Body of pancreas (tissue), 4 donors: ENCODE measurements around the gene CTXN2. TPM values are rescaled to one million over a fixed set of nuclear protein-coding genes. Genes with fewer than 3 reads are reported as not detected.

Experiments
- ATAC-seq: fragments of 150-250 bp; one replicate; pipeline ENCODE4 v1.9.1; 2016
- DNase-seq, 4 donors: peaks; one replicate each; pipeline ENCODE4 v3.0.0-alpha.2; 2019
- H3K27ac ChIP-seq, 4 donors: fragments of 200-600 bp; sonication (generic); 1 replicate in 3 of 4; 2 replicates in 1 of 4; pipeline versions ENCODE4 v1.5.1 to v1.6.1; 2016 to 2019; ENCODE audit warnings: mild to moderate bottlenecking in 1 of 4, mixed read lengths in 1 of 4, moderate library complexity in 1 of 4
- H3K27me3 ChIP-seq, 2 donors: fragments of 200-600 bp; sonication (generic); one replicate each; pipeline ENCODE4 v1.6.0; 2016; ENCODE audit warnings: mild to moderate bottlenecking in 1 of 2
- H3K36me3 ChIP-seq, 2 donors: fragments of 200-600 bp; sonication (generic); replicated peaks in 1 of 2; 2 replicates each; pipeline ENCODE4 v1.5.1; 2016; ENCODE audit warnings: low read depth in 2 of 2; ENCODE audit not compliant: insufficient read depth in 1 of 2
- H3K4me1 ChIP-seq: fragments of 200-600 bp; sonication (generic); one replicate; pipeline ENCODE4 v1.6.0; 2016
- H3K4me3 ChIP-seq, 2 donors: fragments of 200-600 bp; sonication (generic); 1 replicate in 1 of 2; 2 replicates in 1 of 2; pipeline ENCODE4 v1.5.1; 2016 to 2019
- H3K9me3 ChIP-seq, 3 donors: fragments of 200-600 bp; sonication (generic); 1 replicate in 2 of 3; 2 replicates in 1 of 3; pipeline ENCODE4 v1.5.1; 2016
- POLR2A ChIP-seq, 3 donors: fragments of 450-650 bp; IDR thresholded peaks; one replicate each; pipeline ENCODE4 v1.6.1; 2016; ENCODE audit warnings: antibody characterized with exemption in 3 of 3, mild to moderate bottlenecking in 2 of 3
- WGBS, 2 donors: methylation state at CpG; one replicate each; pipeline ENCODE4 v1.1.5; 2017; 5-methylcytosine and 5-hydroxymethylcytosine counted together
- intact Hi-C: fragments of 100-400 bp; cut with DNase I; formaldehyde crosslinking; loops from one replicate; pipeline ENCODE4 v1.15.1; 2023
- total RNA-seq, 2 donors: library from RNA; depleted of rRNA; stranded (reverse); fragments of >200 nt; gene quantifications; one replicate each; pipeline ENCODE4 v1.1.0, GENCODE V29; 2016
- TF ChIP-seq, protein P1 (sequence below), 7 experiments: fragments of 450-650 bp in 4 of 7; fragments of 200-600 bp in 3 of 7; sonication (generic) in 3 of 7; IDR thresholded peaks; one replicate each; pipeline ENCODE4 v1.5.1; 2016 to 2019; ENCODE audit warnings: antibody characterized with exemption in 7 of 7

CTXN2 gene
- total RNA-seq, 2 donors from 2014 or later: 0.52 TPM; not detected in 1

DNA sequence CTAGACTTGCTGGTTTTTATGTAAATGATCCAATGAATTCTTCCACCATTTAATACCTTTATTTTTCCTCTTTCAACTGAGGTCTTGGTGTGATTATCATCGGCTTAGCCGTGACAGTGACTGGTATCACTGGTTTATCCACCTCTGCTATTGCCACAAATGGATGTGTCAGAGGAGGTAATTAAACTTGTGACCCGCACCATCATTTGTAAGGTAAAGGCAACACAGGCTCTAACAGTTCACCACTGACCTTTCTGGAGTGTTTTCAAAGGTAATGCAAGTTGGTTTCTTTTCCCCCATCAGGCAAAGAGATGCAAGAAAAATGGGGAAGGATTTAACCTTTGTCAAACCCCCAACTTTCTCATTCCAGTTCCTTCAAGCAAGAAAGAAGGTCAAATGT is 34.3 kb downstream of the CTXN2 start:
- WGBS, 2 donors: 39 to 42% methylated on average over 3 of the region's 3 CpGs
- Histone ChIP-seq H3K4me3 (no peak overlapping the region), H3K27ac (no peak overlapping the region), H3K36me3 (no peaks in the 10 kb centered on the region), H3K27me3 (no peaks in the 10 kb centered on the region), H3K9me3 (no peaks in the 10 kb centered on the region), H3K4me1 (no peaks in the 10 kb centered on the region)
- intact Hi-C loops: no loop called here
- ATAC-seq: no peak
- no peak for TF ChIP-seq POLR2A (IDR thresholded peaks at IDR 0.05)
- TF ChIP-seq, protein P1, sequence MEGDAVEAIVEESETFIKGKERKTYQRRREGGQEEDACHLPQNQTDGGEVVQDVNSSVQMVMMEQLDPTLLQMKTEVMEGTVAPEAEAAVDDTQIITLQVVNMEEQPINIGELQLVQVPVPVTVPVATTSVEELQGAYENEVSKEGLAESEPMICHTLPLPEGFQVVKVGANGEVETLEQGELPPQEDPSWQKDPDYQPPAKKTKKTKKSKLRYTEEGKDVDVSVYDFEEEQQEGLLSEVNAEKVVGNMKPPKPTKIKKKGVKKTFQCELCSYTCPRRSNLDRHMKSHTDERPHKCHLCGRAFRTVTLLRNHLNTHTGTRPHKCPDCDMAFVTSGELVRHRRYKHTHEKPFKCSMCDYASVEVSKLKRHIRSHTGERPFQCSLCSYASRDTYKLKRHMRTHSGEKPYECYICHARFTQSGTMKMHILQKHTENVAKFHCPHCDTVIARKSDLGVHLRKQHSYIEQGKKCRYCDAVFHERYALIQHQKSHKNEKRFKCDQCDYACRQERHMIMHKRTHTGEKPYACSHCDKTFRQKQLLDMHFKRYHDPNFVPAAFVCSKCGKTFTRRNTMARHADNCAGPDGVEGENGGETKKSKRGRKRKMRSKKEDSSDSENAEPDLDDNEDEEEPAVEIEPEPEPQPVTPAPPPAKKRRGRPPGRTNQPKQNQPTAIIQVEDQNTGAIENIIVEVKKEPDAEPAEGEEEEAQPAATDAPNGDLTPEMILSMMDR (IDR thresholded peaks at IDR 0.05): no peak
- no peak for DNase-seq

DNA sequence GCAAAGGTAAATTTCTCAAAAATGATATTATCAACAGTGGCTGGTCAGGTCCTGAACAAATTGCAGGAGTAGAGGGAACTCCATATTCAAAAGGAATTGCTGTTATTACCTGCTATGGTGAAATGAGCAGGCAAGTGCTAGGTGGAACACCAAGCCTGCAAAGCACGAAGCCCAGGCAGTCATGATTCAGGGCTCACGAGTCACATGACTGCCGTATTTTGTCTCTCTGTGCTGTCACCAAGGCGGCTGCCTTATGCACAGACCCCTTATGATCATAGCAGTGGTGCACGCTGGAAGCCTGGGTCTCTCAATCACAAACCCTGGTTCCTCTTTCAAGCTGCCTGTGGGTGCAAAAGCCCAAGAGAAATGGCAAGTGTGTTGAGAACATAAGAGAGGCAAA is 39.0 kb downstream of the CTXN2 start:
- intact Hi-C loops: no loop called here
- Histone ChIP-seq H3K27ac (no peak overlapping the region), H3K4me3 (no peak overlapping the region), H3K36me3 (no peaks in the 10 kb centered on the region), H3K9me3 (no peaks in the 10 kb centered on the region), H3K4me1 (no peaks in the 10 kb centered on the region), H3K27me3 (no peaks in the 10 kb centered on the region)
- TF ChIP-seq, protein P1 (IDR thresholded peaks at IDR 0.05): no peak
- TF ChIP-seq POLR2A (IDR thresholded peaks at IDR 0.05): no peak
- 69 to 86% methylated on average over 5 of the region's 5 CpGs for WGBS, 2 donors
- DNase-seq: no peak
- no peak for ATAC-seq

DNA sequence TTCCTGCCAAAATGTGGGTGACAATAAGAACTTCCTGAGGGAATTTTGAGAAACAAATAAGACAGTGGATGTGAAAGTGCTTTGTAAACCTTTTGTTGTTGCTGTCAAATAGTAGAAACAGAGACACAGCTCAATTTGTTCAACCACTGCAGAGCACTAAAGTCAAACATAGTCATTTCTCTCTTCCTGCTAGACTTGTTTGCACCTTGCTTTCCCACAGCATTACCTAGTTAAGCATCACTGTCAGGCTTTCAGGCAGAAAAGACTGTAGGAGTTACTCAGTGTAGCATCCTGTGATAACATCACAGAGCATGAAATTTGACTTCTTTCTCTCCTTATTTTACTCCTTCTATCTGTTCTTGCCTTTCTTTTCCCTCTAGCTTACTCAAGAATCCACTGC is 41.8 kb downstream of the CTXN2 start:
- ATAC-seq: no peak
- TF ChIP-seq, protein P1 (IDR thresholded peaks at IDR 0.05): no peak
- no peak for TF ChIP-seq POLR2A (IDR thresholded peaks at IDR 0.05)
- no peak for DNase-seq
- Histone ChIP-seq H3K27me3 (no peaks in the 10 kb centered on the region), H3K36me3 (no peaks in the 10 kb centered on the region), H3K27ac (no peak overlapping the region), H3K9me3 (no peaks in the 10 kb centered on the region), H3K4me3 (no peak overlapping the region), H3K4me1 (no peaks in the 10 kb centered on the region)
- intact Hi-C loops: no loop called here

DNA sequence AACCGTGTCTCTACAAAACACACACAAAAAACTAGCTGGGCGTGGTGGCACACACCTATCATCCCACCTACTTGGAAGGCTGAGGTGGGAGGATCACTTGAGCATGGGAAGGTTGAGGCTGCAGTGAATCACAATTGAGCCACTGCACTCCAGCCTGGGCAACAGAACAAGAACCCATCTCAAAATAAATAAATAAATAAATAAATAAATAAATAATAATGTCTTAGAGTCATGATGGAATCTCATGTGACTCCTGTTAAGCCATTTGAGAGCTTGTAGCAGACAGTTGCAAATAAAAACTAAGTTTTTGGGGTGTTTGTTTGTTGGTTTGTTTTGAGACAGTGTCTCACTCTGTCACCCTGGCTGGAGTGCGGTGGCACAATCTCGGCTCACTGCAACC is 47.9 kb downstream of the CTXN2 start:
- Histone ChIP-seq H3K9me3 (no peaks in the 10 kb centered on the region), H3K4me1 (no peaks in the 10 kb centered on the region), H3K36me3 (no peaks in the 10 kb centered on the region), H3K27ac (no peak overlapping the region), H3K4me3 (no peak overlapping the region), H3K27me3 (no peaks in the 10 kb centered on the region)
- TF ChIP-seq, protein P1 (IDR thresholded peaks at IDR 0.05): no peak
- TF ChIP-seq POLR2A (IDR thresholded peaks at IDR 0.05): no peak
- intact Hi-C loops: no loop called here
- ATAC-seq (no peak), DNase-seq (no peak)
- WGBS, 2 donors: 68 to 82% methylated on average over 4 of the region's 4 CpGs

DNA sequence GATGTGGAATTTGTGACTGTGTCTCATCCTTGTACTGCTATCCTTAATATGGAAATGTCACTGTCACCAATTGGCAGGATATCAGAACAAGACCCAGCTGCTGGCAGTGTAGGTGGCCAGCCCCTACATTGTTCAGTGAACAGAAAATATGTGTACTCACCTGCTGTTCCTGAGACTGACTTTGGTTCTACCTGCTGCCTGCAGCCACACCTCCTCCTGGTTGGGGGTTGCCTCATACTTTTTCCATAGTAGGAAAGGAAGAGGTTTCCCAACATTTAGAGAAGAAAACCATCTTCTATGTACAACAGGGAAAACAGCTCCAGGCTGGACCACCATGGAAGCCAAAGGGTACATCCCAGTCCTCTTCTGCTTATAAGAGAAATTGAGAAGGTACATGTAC is 50.5 kb downstream of the CTXN2 start:
- no peaks in the 10 kb centered on the region for H3K36me3 ChIP-seq
- DNase-seq (no peak), ATAC-seq (no peak)

More for the DNA sequence above, 50.5 kb downstream of the CTXN2 start:
- Histone ChIP-seq H3K27me3 (no peaks in the 10 kb centered on the region), H3K9me3 (no peaks in the 10 kb centered on the region), H3K4me3 (no peak overlapping the region), H3K4me1 (no peaks in the 10 kb centered on the region), H3K27ac (no peak overlapping the region)
- no peak for TF ChIP-seq POLR2A (IDR thresholded peaks at IDR 0.05)
- TF ChIP-seq, protein P1 (IDR thresholded peaks at IDR 0.05): no peak
- intact Hi-C loops: no loop called here
